Measurements from ENCODE around the gene ACSS1. TPM values are rescaled to one million over a fixed set of nuclear protein-coding genes. Genes with fewer than 3 reads are reported as not detected.

ACSS1 gene
- total RNA-seq, 1 donor, result 3.5 TPM

GRCh38 chr20:24972341-24972740 lies 85.6 kb downstream of the ACSS1 start:
- no peak for DNase-seq (ENCODE audit: low read depth)
- TF ChIP-seq, protein P1, sequence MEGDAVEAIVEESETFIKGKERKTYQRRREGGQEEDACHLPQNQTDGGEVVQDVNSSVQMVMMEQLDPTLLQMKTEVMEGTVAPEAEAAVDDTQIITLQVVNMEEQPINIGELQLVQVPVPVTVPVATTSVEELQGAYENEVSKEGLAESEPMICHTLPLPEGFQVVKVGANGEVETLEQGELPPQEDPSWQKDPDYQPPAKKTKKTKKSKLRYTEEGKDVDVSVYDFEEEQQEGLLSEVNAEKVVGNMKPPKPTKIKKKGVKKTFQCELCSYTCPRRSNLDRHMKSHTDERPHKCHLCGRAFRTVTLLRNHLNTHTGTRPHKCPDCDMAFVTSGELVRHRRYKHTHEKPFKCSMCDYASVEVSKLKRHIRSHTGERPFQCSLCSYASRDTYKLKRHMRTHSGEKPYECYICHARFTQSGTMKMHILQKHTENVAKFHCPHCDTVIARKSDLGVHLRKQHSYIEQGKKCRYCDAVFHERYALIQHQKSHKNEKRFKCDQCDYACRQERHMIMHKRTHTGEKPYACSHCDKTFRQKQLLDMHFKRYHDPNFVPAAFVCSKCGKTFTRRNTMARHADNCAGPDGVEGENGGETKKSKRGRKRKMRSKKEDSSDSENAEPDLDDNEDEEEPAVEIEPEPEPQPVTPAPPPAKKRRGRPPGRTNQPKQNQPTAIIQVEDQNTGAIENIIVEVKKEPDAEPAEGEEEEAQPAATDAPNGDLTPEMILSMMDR (IDR thresholded peaks at IDR 0.05; ENCODE audit: insufficient read depth, low read depth, low read length), result no peak
- no peak overlapping the region for H3K4me3 ChIP-seq (ENCODE audit: low read depth, low read length)

DNA sequence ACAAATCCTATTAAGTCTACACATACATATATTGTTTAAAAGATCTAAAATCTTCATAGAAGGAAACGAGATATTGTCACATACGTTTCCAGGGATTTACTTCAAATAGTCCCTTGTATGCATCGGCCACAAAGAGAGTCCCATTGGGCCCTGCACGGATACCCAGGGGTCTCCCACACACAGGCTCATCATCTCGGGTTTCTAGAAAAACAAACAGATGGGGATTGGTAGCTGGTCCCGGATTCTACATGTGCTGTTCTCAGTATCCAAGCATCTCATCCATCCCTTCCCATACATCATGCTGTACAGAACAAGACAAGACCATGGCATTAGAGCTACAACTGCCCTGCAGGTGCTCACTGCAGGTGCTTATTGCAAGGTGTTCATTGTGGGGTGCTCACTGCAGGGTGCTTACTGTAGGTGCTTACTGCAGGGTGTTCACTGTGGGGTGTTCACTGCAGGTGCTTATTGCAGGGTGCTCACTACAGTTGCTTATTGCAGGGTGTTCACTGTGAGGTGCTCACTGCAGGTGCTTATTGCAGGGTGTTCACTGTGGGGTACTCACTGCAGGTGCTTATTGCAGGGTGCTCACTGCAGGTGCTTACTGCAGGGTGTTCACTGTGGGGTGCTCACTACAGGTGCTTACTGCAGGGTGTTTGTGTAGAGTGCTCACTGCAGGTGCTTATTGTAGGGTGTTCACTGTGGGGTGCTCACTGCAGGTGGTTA lies 86.4 kb downstream of the ACSS1 start:
- H3K4me3 ChIP-seq (ENCODE audit: low read depth, low read length), result no peak overlapping the region
- DNase-seq (ENCODE audit: low read depth), result no peak
- TF ChIP-seq, protein P1 (IDR thresholded peaks at IDR 0.05; ENCODE audit: insufficient read depth, low read depth, low read length), result no peak

DNA sequence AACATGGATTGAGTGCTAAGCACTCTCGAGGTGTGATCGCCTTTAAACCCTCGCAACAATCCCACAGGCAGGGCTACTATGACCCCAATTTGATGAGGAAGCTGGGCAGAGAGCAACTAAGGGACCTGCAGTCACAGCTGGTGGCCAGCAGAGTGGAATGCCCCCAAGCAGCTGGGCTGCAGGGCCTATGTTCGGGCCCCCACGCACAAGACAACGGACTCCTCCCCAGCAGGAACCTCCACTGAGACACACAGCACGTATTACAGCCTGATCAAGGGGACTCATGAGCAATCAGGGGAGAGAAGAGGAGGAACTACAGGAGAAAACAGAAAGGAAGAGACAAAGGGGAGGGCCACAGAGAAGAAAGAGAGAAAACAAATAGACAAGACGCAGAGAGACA lies 87.2 kb downstream of the ACSS1 start:
- TF ChIP-seq, protein P1 (IDR thresholded peaks at IDR 0.05; ENCODE audit: insufficient read depth, low read depth, low read length), result no peak
- no peak for DNase-seq (ENCODE audit: low read depth)
- no peak overlapping the region for H3K4me3 ChIP-seq (ENCODE audit: low read depth, low read length)

- TF ChIP-seq, protein P1 (IDR thresholded peaks at IDR 0.05; ENCODE audit: insufficient read depth, low read depth, low read length), result no peak
- no peak overlapping the region for H3K4me3 ChIP-seq (ENCODE audit: low read depth, low read length)
- DNase-seq (ENCODE audit: low read depth), result no peak
Observed at GRCh38 chr20:24970030-24970553, 87.8 kb downstream of the ACSS1 start.

- H3K4me3 ChIP-seq (ENCODE audit: low read depth, low read length), result no peak overlapping the region
- TF ChIP-seq, protein P1 (IDR thresholded peaks at IDR 0.05; ENCODE audit: insufficient read depth, low read depth, low read length), result no peak
- DNase-seq (ENCODE audit: low read depth), result no peak
Observed at GRCh38 chr20:24969186-24970029, 88.5 kb downstream of the ACSS1 start.

DNA sequence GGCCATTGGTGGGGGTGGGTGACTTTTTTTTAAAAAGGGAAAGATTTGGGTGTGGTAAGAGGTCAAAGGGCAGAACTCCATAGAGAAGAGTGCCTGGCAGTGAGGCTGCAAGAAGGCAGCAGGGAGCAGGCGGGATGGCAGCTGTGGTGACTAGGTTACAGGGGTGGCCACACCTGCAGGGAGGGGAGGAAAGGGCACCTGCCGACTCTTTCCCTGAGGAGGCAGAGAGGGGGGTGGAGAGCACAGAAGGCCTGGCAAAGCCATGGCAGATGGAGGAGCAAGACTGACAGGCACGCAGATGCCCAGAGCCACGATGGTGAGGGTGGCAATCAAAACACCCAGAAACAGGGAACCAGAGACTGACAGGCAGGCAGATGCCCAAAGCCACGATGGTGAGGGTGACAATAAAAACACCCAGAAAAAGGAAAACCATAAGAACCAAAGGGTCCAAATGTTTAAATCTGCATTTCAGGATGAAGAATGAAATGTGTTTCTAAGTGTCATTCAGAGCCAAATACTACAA lies 89.6 kb downstream of the ACSS1 start:
- no peak overlapping the region for H3K4me3 ChIP-seq (ENCODE audit: low read depth, low read length)
- no peak for DNase-seq (ENCODE audit: low read depth)
- TF ChIP-seq, protein P1 (IDR thresholded peaks at IDR 0.05; ENCODE audit: insufficient read depth, low read depth, low read length), result no peak

Data from fibroblast of villous mesenchyme (primary cell).